Lung (tissue), 12 donors: ENCODE measurements around the gene HBA2. TPM values are rescaled to one million over a fixed set of nuclear protein-coding genes. Genes with fewer than 3 reads are reported as not detected.
A peak's percentile ranks its signal among the peaks of the same experiment; 100 is the strongest.

Experiments
- ATAC-seq: fragments of 200-7000 bp; cut with Tn5 transposase; one replicate; pipeline ENCODE4 v1.9.1; 2020; ENCODE audit warnings: moderate number of reproducible peaks; ENCODE audit not compliant: insufficient read depth, low FRiP score
- DNase-seq, 3 donors: peaks; one replicate each; pipeline ENCODE4 v3.0.0-alpha.2; 2013 to 2017
- H3K27ac ChIP-seq, 2 donors: one replicate each; pipeline ENCODE4 v1.5.1; 2013; ENCODE audit warnings: mild to moderate bottlenecking in 2 of 2, moderate library complexity in 2 of 2, control low read depth in 1 of 2, inconsistent platforms in 1 of 2, low read depth in 1 of 2, low read length in 1 of 2
- H3K27me3 ChIP-seq, 3 donors: one replicate each; pipeline ENCODE4 v1.5.1; 2013; ENCODE audit warnings: low read length in 2 of 3; ENCODE audit not compliant: control insufficient read depth in 3 of 3, insufficient read depth in 3 of 3
- H3K36me3 ChIP-seq, 4 donors: one replicate each; pipeline ENCODE4 v1.5.1; 2013; ENCODE audit warnings: low read length in 4 of 4, mild to moderate bottlenecking in 1 of 4, moderate library complexity in 1 of 4; ENCODE audit not compliant: control insufficient read depth in 4 of 4, insufficient read depth in 4 of 4
- H3K4me1 ChIP-seq, 5 donors: one replicate each; pipeline ENCODE4 v1.5.1; 2013; ENCODE audit warnings: low read length in 5 of 5, mild to moderate bottlenecking in 2 of 5, moderate library complexity in 1 of 5; ENCODE audit not compliant: control insufficient read depth in 5 of 5, insufficient read depth in 5 of 5
- H3K4me3 ChIP-seq: one replicate; pipeline ENCODE4 v1.5.1; 2013; ENCODE audit warnings: mild to moderate bottlenecking, control low read depth, moderate library complexity
- H3K9ac ChIP-seq, 2 donors: one replicate each; pipeline ENCODE4 v1.5.1; 2013; ENCODE audit warnings: low read length in 2 of 2, control low read depth in 1 of 2; ENCODE audit not compliant: insufficient read depth in 1 of 2
- H3K9me3 ChIP-seq, 4 donors: one replicate each; pipeline ENCODE4 v1.5.1; 2013; ENCODE audit warnings: low read length in 3 of 4, mild to moderate bottlenecking in 1 of 4, moderate library complexity in 1 of 4; ENCODE audit not compliant: control insufficient read depth in 4 of 4, insufficient read depth in 3 of 4
- CTCF ChIP-seq: IDR thresholded peaks from 2 replicates; pipeline ENCODE4 v1.5.1; 2012; ENCODE audit warnings: mild to moderate bottlenecking; ENCODE audit errors: control extremely low read depth, extremely low read depth
- WGBS, 2 donors: extraction: QIAGEN DNeasy Blood & Tissue Kit; methylation state at CpG; one replicate each; pipeline ENCODE4 v1.1.7; 2013; 5-methylcytosine and 5-hydroxymethylcytosine counted together
- polyA plus RNA-seq, 2 donors: library from polyadenylated mRNA; stranded (reverse); fragments of 200-250 nt; gene quantifications; one replicate each; pipeline ENCODE4 v1.2.1, GENCODE V29; 2013
- total RNA-seq, 2 donors: library from RNA; depleted of rRNA in 1 of 2; stranded (reverse); fragments of >200 nt in 1 of 2; gene quantifications; one replicate each; pipeline ENCODE4 v1.2.1, GENCODE V29; 2014 to 2021
- donor health status: control.
- donor health status: control.
- donor health status: Bipolar disorder and iron deficiency.
- donor health status: healthy.
- donor health status: DM: yes; HTN: yes; CAD: no.

The HBA2 gene
- total and polyA plus RNA-seq, 4 donors, result 126 to 4,737 (median 822) TPM

GRCh38 chr16:181565-182021 lies 8.9 kb downstream of the HBA2 start:
- WGBS, 2 donors, result 8 to 9% methylated on average over 21 to 22 of the region's 22 CpGs
- TF ChIP-seq CTCF, result peak; percentile 88
- DNase-seq, result no peak
- Histone ChIP-seq H3K4me3 (no peak overlapping the region), H3K36me3 (no peaks in the 10 kb centered on the region), H3K27me3 (peaks cover 0 to 28% (median 25%) of the 10 kb centered on the region in 3 donors), H3K4me1 (peaks cover 0 to 14% (median 4%) of the 10 kb centered on the region in 5 donors), H3K9me3 (peaks cover 0 to 2% (median 0%) of the 10 kb centered on the region in 4 donors), H3K27ac (no peak overlapping the region), H3K9ac (no peak overlapping the region)
- ATAC-seq, result no peak

- ATAC-seq, result no peak
- Histone ChIP-seq H3K9me3 (peaks cover 0 to 2% (median 0%) of the 10 kb centered on the region in 4 donors), H3K36me3 (peaks cover 2 to 8% (median 5%) of the 10 kb centered on the region in 4 donors), H3K4me1 (peaks cover 0 to 14% (median 4%) of the 10 kb centered on the region in 5 donors), H3K27me3 (peaks cover 0 to 18% (median 16%) of the 10 kb centered on the region in 3 donors), H3K9ac (no peak overlapping the region), H3K27ac (no peak overlapping the region), H3K4me3 (no peak overlapping the region)
- DNase-seq, result no peak
- no peak for TF ChIP-seq CTCF
- WGBS, 2 donors, result 74 to 87% methylated on average over 7 of the region's 7 CpGs
These were observed 10.3 kb downstream of the HBA2 start for GRCh38 chr16:183005-183404.

GRCh38 chr16:185213-185612 lies 12.5 kb downstream of the HBA2 start:
- DNase-seq (no peak), ATAC-seq (no peak)
- Histone ChIP-seq H3K9ac (no peak overlapping the region), H3K36me3 (peaks cover 9 to 26% (median 21%) of the 10 kb centered on the region in 4 donors), H3K27ac (no peak overlapping the region), H3K9me3 (peaks cover 0 to 2% (median 0%) of the 10 kb centered on the region in 4 donors), H3K27me3 (no peaks in the 10 kb centered on the region), H3K4me1 (peaks cover 0 to 11% (median 4%) of the 10 kb centered on the region in 5 donors), H3K4me3 (no peak overlapping the region)
- WGBS, 2 donors, result 88 to 92% methylated on average over 13 of the region's 13 CpGs
- no peak for TF ChIP-seq CTCF

GRCh38 chr16:185691-186090 lies 13.0 kb downstream of the HBA2 start:
- no peak for ATAC-seq
- no peak overlapping the region for H3K27ac ChIP-seq
- peaks cover 0 to 6% (median 4%) of the 10 kb centered on the region in 5 donors for H3K4me1 ChIP-seq
- DNase-seq, result no peak
- no peak overlapping the region for H3K4me3 ChIP-seq
- no peak overlapping the region for H3K9ac ChIP-seq
- WGBS, 2 donors, result 84 to 90% methylated on average over 10 to 11 of the region's 11 CpGs
- peaks cover 0 to 2% (median 0%) of the 10 kb centered on the region in 4 donors for H3K9me3 ChIP-seq
- TF ChIP-seq CTCF, result no peak
- peaks cover 14 to 30% (median 21%) of the 10 kb centered on the region in 4 donors for H3K36me3 ChIP-seq
- H3K27me3 ChIP-seq, result no peaks in the 10 kb centered on the region
